Keratinocyte (primary cell): ENCODE data around the gene PHRF1. TPM values are rescaled to one million over a fixed set of nuclear protein-coding genes. Genes with fewer than 3 reads are reported as not detected.
"Not testable (repeated sequence)": the region's sequence is repeated elsewhere in the genome, so short reads cannot be mapped to it uniquely, and the experiment has no call there.

Experiments used
- DNase-seq: peaks from one replicate; pipeline ENCODE4 v3.0.0-alpha.2; 2011; ENCODE audit warnings: low read depth, missing footprints, low spot score
- FAIRE-seq: peaks from 2 replicates; lab custom pipeline; 2011; peaks lifted over from hg19 to GRCh38; lab: Jason Lieb, UNC
- H2AFZ ChIP-seq: 2 replicates; pipeline ENCODE4 v1.6.0; 2012; ENCODE audit warnings: low read length, control low read depth, inconsistent platforms; ENCODE audit not compliant: control insufficient read depth
- H3K27ac ChIP-seq: 2 replicates; pipeline ENCODE4 v1.5.1; 2011; ENCODE audit warnings: low read length; ENCODE audit not compliant: control insufficient read depth, insufficient read depth
- H3K27me3 ChIP-seq: 3 replicates; pipeline ENCODE4 v1.6.0; 2011; ENCODE audit warnings: low read length; ENCODE audit not compliant: control insufficient read depth, insufficient read depth; ENCODE audit errors: extremely low read depth
- H3K36me3 ChIP-seq, 2 experiments: 2 replicates in 1 of 2; 3 replicates in 1 of 2; pipeline ENCODE4 v1.5.1; 2011; ENCODE audit warnings: low read length in 2 of 2, mild to moderate bottlenecking in 1 of 2; ENCODE audit not compliant: control insufficient read depth in 2 of 2, insufficient read depth in 2 of 2; ENCODE audit errors: extremely low read depth in 1 of 2
- H3K4me1 ChIP-seq: 3 replicates; pipeline ENCODE4 v1.5.1; 2011; ENCODE audit warnings: low read length; ENCODE audit not compliant: control insufficient read depth, insufficient read depth; ENCODE audit errors: extremely low read depth
- H3K4me2 ChIP-seq: 3 replicates; pipeline ENCODE4 v1.6.0; 2011; ENCODE audit warnings: low read depth, low read length; ENCODE audit not compliant: control insufficient read depth, insufficient read depth; ENCODE audit errors: extremely low read depth
- H3K4me3 ChIP-seq, 3 experiments: fragments of 200-600 bp in 1 of 3; sonication (generic) in 1 of 3; 2 replicates in 2 of 3; 3 replicates in 1 of 3; pipeline ENCODE4 v1.5.1; 2011 to 2016; ENCODE audit warnings: low read length in 3 of 3, mild to moderate bottlenecking in 3 of 3, control low read depth in 2 of 3, inconsistent platforms in 1 of 3, low read depth in 1 of 3, mixed read lengths in 1 of 3, mixed run types in 1 of 3, moderate library complexity in 1 of 3; ENCODE audit not compliant: control insufficient read depth in 2 of 3, insufficient read depth in 2 of 3; ENCODE audit errors: extremely low read depth in 1 of 3
- H3K79me2 ChIP-seq: 2 replicates; pipeline ENCODE4 v1.6.0; 2012; ENCODE audit warnings: low read length; ENCODE audit not compliant: control insufficient read depth, insufficient read depth
- H3K9ac ChIP-seq: 3 replicates; pipeline ENCODE4 v1.6.0; 2011; ENCODE audit warnings: low read length; ENCODE audit not compliant: control insufficient read depth, insufficient read depth; ENCODE audit errors: extremely low read depth
- H3K9me1 ChIP-seq: 3 replicates; pipeline ENCODE4 v1.6.0; 2011; ENCODE audit warnings: low read length; ENCODE audit not compliant: control insufficient read depth, insufficient read depth; ENCODE audit errors: extremely low read depth
- H3K9me3 ChIP-seq: 2 replicates; pipeline ENCODE4 v1.5.1; 2012; ENCODE audit warnings: low read depth, low read length; ENCODE audit not compliant: control insufficient read depth
- H4K20me1 ChIP-seq: 3 replicates; pipeline ENCODE4 v1.6.0; 2011; ENCODE audit warnings: low read length; ENCODE audit not compliant: control insufficient read depth, insufficient read depth; ENCODE audit errors: extremely low read depth
- CTCF ChIP-seq, 3 experiments: IDR thresholded peaks in 1 of 3; conservative IDR thresholded peaks in 1 of 3; optimal IDR thresholded peaks in 1 of 3; 2 replicates in 2 of 3; 3 replicates in 1 of 3; pipeline versions ENCODE3 to v1.5.1; 2011; ENCODE audit warnings: low read length in 3 of 3, mild to moderate bottlenecking in 3 of 3, moderate library complexity in 2 of 3, control low read depth in 1 of 3, inconsistent platforms in 1 of 3; ENCODE audit not compliant: insufficient read depth in 2 of 3; ENCODE audit errors: extremely low read depth in 1 of 3
- EZH2 ChIP-seq: IDR thresholded peaks from one replicate; pipeline ENCODE4 v1.6.1; 2012; ENCODE audit warnings: inconsistent platforms, mild to moderate bottlenecking, low read length, moderate library complexity
- dilution Hi-C: fragments of 300-500 bp; cut with MboI; formaldehyde crosslinking; loops from one replicate; pipeline ENCODE4 v1.7.0; 2020; ENCODE audit warnings: low sequenced_read_pairs; ENCODE audit not compliant: extremely low pct_ligation_motif_present
- polyA plus RNA-seq, 5 experiments: library from polyadenylated mRNA; depleted of rRNA in 3 of 5; stranded (reverse) in 3 of 5; stranded (forward) in 1 of 5; unstranded in 1 of 5; fragments of >200 nt; gene quantifications; 1 replicate in 1 of 5; 2 replicates in 3 of 5; 3 replicates in 1 of 5; pipeline versions ENCODE4 v1.2.1 to v1.2.3, GENCODE V29; 2011 to 2012; ENCODE audit warnings: missing spikeins in 2 of 5, low read depth in 1 of 5, low replicate concordance in 1 of 5

Gene PHRF1
- polyA plus RNA-seq, 1 donor (not counting 4 experiments of a cell fraction or from before 2014, with no cell fraction given): 10.7 TPM

GRCh38 chr11:650482-650881, 74.2 kb downstream of the PHRF1 start:
- no peak overlapping the region for H3K27ac ChIP-seq
- no peaks in the 10 kb centered on the region for H3K9me1 ChIP-seq
- H3K27me3 ChIP-seq: no peaks in the 10 kb centered on the region
- no peaks in the 10 kb centered on the region for H3K4me1 ChIP-seq
- H3K9me3 ChIP-seq: no peaks in the 10 kb centered on the region
- dilution Hi-C loops: no loop called here
- FAIRE-seq (no peak), DNase-seq (no peak)
- no peak overlapping the region for H3K4me3 ChIP-seq
- TF ChIP-seq CTCF (optimal IDR thresholded peaks at IDR 0.05 in 1 of 3, IDR thresholded peaks at IDR 0.05 in 1 of 3, conservative IDR thresholded peaks at IDR 0.05 in 1 of 3; ENCODE audit: extremely low read depth in 1 of 3, insufficient read depth in 2 of 3, low read length in 3 of 3) (no peak), EZH2 (no peak)
- no peaks in the 10 kb centered on the region for H4K20me1 ChIP-seq
- H3K9ac ChIP-seq: no peak overlapping the region
- no peak overlapping the region for H2AFZ ChIP-seq
- no peak overlapping the region for H3K4me2 ChIP-seq
- no peaks in the 10 kb centered on the region for H3K79me2 ChIP-seq
- H3K36me3 ChIP-seq: peaks cover 0 to 8% of the 10 kb centered on the region in 2 experiments

GRCh38 chr11:653136-653535, 76.9 kb downstream of the PHRF1 start:
- dilution Hi-C loops: not testable (repeated sequence)

GRCh38 chr11:653837-654236, 77.6 kb downstream of the PHRF1 start:
- no peaks in the 10 kb centered on the region for H3K79me2 ChIP-seq
- DNase-seq: no peak
- FAIRE-seq: no peak
- no peaks in the 10 kb centered on the region for H3K27me3 ChIP-seq
- no peak for TF ChIP-seq EZH2
- no peak for TF ChIP-seq CTCF (optimal IDR thresholded peaks at IDR 0.05 in 1 of 3, IDR thresholded peaks at IDR 0.05 in 1 of 3, conservative IDR thresholded peaks at IDR 0.05 in 1 of 3; ENCODE audit: extremely low read depth in 1 of 3, insufficient read depth in 2 of 3, low read length in 3 of 3)
- H3K4me2 ChIP-seq: no peak overlapping the region
- H3K4me1 ChIP-seq: peaks cover 4% of the 10 kb centered on the region
- no peaks in the 10 kb centered on the region for H3K9me1 ChIP-seq
- H3K27ac ChIP-seq: no peak overlapping the region
- H3K9ac ChIP-seq: no peak overlapping the region
- no peak overlapping the region for H3K4me3 ChIP-seq
- H2AFZ ChIP-seq: no peak overlapping the region
- H3K36me3 ChIP-seq: peaks cover 5 to 8% of the 10 kb centered on the region in 2 experiments
- dilution Hi-C loops: no loop called here
- H4K20me1 ChIP-seq: no peaks in the 10 kb centered on the region
- H3K9me3 ChIP-seq: no peaks in the 10 kb centered on the region

More at GRCh38 chr11:653136-653535, 76.9 kb downstream of the PHRF1 start:
- H3K27ac ChIP-seq, H3K4me3 ChIP-seq, H3K36me3 ChIP-seq, H4K20me1 ChIP-seq, H3K9ac ChIP-seq, H3K4me2 ChIP-seq, H3K9me3 ChIP-seq, H3K9me1 ChIP-seq, H3K27me3 ChIP-seq, H2AFZ ChIP-seq, FAIRE-seq, H3K79me2 ChIP-seq, DNase-seq, H3K4me1 ChIP-seq: not testable (repeated sequence)

GRCh38 chr11:654444-654843, 78.2 kb downstream of the PHRF1 start:
- H3K79me2 ChIP-seq, H3K27me3 ChIP-seq, H3K27ac ChIP-seq, FAIRE-seq, DNase-seq, H3K4me2 ChIP-seq, H3K4me1 ChIP-seq, H3K4me3 ChIP-seq, H3K36me3 ChIP-seq, H3K9ac ChIP-seq, dilution Hi-C loops, H3K9me3 ChIP-seq, H2AFZ ChIP-seq, H3K9me1 ChIP-seq, H4K20me1 ChIP-seq: not testable (repeated sequence)
